ENCODE data around the gene SMKR1.
A peak's percentile ranks its signal among the peaks of the same experiment; 100 is the strongest.
"Not testable (repeated sequence)": the region's sequence is repeated elsewhere in the genome, so short reads cannot be mapped to it uniquely, and the experiment has no call there.

SMKR1 gene

GRCh38 chr7:129501760-129502707 is at the start of gene SMKR1:
Gene SMKR1 (plus strand): TSS chr7:129502531. CDS start chr7:129502825, 294 bp downstream.
- peak; percentile 66 for DNase-seq

- no peak for DNase-seq
Measured at GRCh38 chr7:129452589-129453231, 49.6 kb upstream of the SMKR1 start.

GRCh38 chr7:129453510-129454248 is 48.7 kb upstream of the SMKR1 start:
- no peak for DNase-seq

GRCh38 chr7:129454249-129454551 is 48.1 kb upstream of the SMKR1 start:
- no peak for DNase-seq

GRCh38 chr7:129456421-129456820 is 45.9 kb upstream of the SMKR1 start:
- DNase-seq, result no peak

GRCh38 chr7:129457101-129457500 is 45.2 kb upstream of the SMKR1 start:
- DNase-seq, result no peak

- DNase-seq, result no peak
Measured at GRCh38 chr7:129458171-129458570, 44.2 kb upstream of the SMKR1 start.

- DNase-seq, result no peak
Measured at GRCh38 chr7:129461809-129462208, 40.5 kb upstream of the SMKR1 start.

- DNase-seq, result no peak
Measured at GRCh38 chr7:129462420-129462819, 39.9 kb upstream of the SMKR1 start.

GRCh38 chr7:129464194-129464593 is 38.1 kb upstream of the SMKR1 start:
- DNase-seq, result no peak

- no peak for DNase-seq
Measured at GRCh38 chr7:129465080-129465479, 37.3 kb upstream of the SMKR1 start.

- DNase-seq, result no peak
Measured at GRCh38 chr7:129466796-129467195, 35.5 kb upstream of the SMKR1 start.

GRCh38 chr7:129468087-129468486 is 34.2 kb upstream of the SMKR1 start:
- DNase-seq, result no peak

- no peak for DNase-seq
Measured at GRCh38 chr7:129468547-129468946, 33.8 kb upstream of the SMKR1 start.

- no peak for DNase-seq
Measured at GRCh38 chr7:129469930-129470329, 32.4 kb upstream of the SMKR1 start.

- no peak for DNase-seq
Measured at GRCh38 chr7:129470411-129470810, 31.9 kb upstream of the SMKR1 start.

- no peak for DNase-seq
Measured at GRCh38 chr7:129471402-129471827, 30.9 kb upstream of the SMKR1 start.

GRCh38 chr7:129475931-129476330 is 26.4 kb upstream of the SMKR1 start:
- DNase-seq, result not testable (repeated sequence)

GRCh38 chr7:129476398-129476797 is 25.9 kb upstream of the SMKR1 start:
- DNase-seq, result not testable (repeated sequence)

GRCh38 chr7:129479831-129480230 is 22.5 kb upstream of the SMKR1 start:
- DNase-seq, result no peak

- no peak for DNase-seq
Measured at GRCh38 chr7:129480674-129481363, 21.5 kb upstream of the SMKR1 start.

GRCh38 chr7:129481376-129481775 is 21.0 kb upstream of the SMKR1 start:
- DNase-seq, result not testable (repeated sequence)

- no peak for DNase-seq
Measured at GRCh38 chr7:129482781-129483180, 19.6 kb upstream of the SMKR1 start.
